SK-N-SH (cell line): Measurements from ENCODE around the gene TMEM11. TPM values are rescaled to one million over a fixed set of nuclear protein-coding genes. Genes with fewer than 3 reads are reported as not detected.

ENCODE experiments used
- CTCF ChIA-PET: fragments of 300-600, 350-600 bp; formaldehyde crosslinking; extraction: SDS; loops from one replicate; lab custom pipeline; 2021; lab: Yijun Ruan, JAX
- POLR2A ChIA-PET: fragments of 350-600 bp; sonication (Branson Sonifier 250); formaldehyde crosslinking; extraction: SDS; loops from one replicate; lab custom pipeline; 2020; ENCODE audit warnings: antibody characterized with exemption, inconsistent platforms; lab: Yijun Ruan, JAX
- DNase-seq: peaks from one replicate; pipeline ENCODE4 v3.0.0; 2012
- H2AFZ ChIP-seq: fragments of 200-600 bp; sonication (generic); 2 replicates; pipeline ENCODE4 v1.8.1; 2016; ENCODE audit warnings: antibody characterized with exemption, mild to moderate bottlenecking, low read depth
- H3F3A ChIP-seq: fragments of 200-600 bp; sonication (generic); replicated peaks from 2 replicates; pipeline ENCODE3; 2016; ENCODE audit warnings: antibody characterized with exemption, mild to moderate bottlenecking; ENCODE audit not compliant: insufficient read depth
- H3K27ac ChIP-seq, 2 experiments: fragments of 200-500 bp in 1 of 2; fragments of 200-600 bp in 1 of 2; sonication (Bioruptor generic) in 1 of 2; sonication (generic), shearing (Covaris generic) in 1 of 2; 2 replicates each; pipeline versions ENCODE4 v1.5.1 to v1.6.1; 2014 to 2016; ENCODE audit warnings: low read depth in 2 of 2, inconsistent platforms in 1 of 2, low read length in 1 of 2, mild to moderate bottlenecking in 1 of 2, mixed read lengths in 1 of 2
- H3K27me3 ChIP-seq: fragments of 200-600 bp; sonication (generic), shearing (Covaris generic); 2 replicates; pipeline ENCODE4 v1.6.1; 2016; ENCODE audit warnings: mixed run types; ENCODE audit not compliant: insufficient read depth
- H3K36me3 ChIP-seq, 2 experiments: fragments of 200-500 bp in 1 of 2; fragments of 200-600 bp in 1 of 2; sonication (Bioruptor generic) in 1 of 2; sonication (generic) in 1 of 2; replicated peaks in 1 of 2; 2 replicates each; pipeline versions ENCODE3 to v1.5.1; 2014 to 2016; ENCODE audit warnings: low read length in 1 of 2, mild to moderate bottlenecking in 1 of 2; ENCODE audit not compliant: insufficient read depth in 2 of 2, control insufficient read depth in 1 of 2
- H3K4me1 ChIP-seq, 2 experiments: fragments of 200-500 bp in 1 of 2; fragments of 200-600 bp in 1 of 2; sonication (Bioruptor generic) in 1 of 2; sonication (generic), shearing (Covaris generic) in 1 of 2; 2 replicates each; pipeline versions ENCODE4 v1.5.1 to v1.6.1; 2014 to 2016; ENCODE audit warnings: low read depth in 1 of 2, low read length in 1 of 2, mixed run types in 1 of 2; ENCODE audit not compliant: insufficient read depth in 2 of 2, control insufficient read depth in 1 of 2
- H3K4me2 ChIP-seq: fragments of 200-600 bp; sonication (generic), shearing (Covaris generic); 2 replicates; pipeline ENCODE4 v1.6.1; 2017; ENCODE audit warnings: mixed run types
- H3K4me3 ChIP-seq, 2 experiments: fragments of 200-500 bp in 1 of 2; fragments of 200-600 bp in 1 of 2; sonication (Bioruptor generic) in 1 of 2; sonication (generic), shearing (Covaris generic) in 1 of 2; 2 replicates each; pipeline versions ENCODE4 v1.5.1 to v1.8.1; 2014 to 2016; ENCODE audit warnings: low read depth in 2 of 2, inconsistent platforms in 1 of 2, low read length in 1 of 2, mild to moderate bottlenecking in 1 of 2, mixed read lengths in 1 of 2, moderate library complexity in 1 of 2
- H3K79me2 ChIP-seq: fragments of 200-600 bp; sonication (generic); 2 replicates; pipeline ENCODE4 v1.8.1; 2017; ENCODE audit warnings: mild to moderate bottlenecking; ENCODE audit not compliant: insufficient read depth
- H3K9ac ChIP-seq: fragments of 200-600 bp; sonication (generic); 2 replicates; pipeline ENCODE4 v1.6.1; 2017; ENCODE audit warnings: mixed run types
- H3K9me2 ChIP-seq: fragments of 200-600 bp; sonication (generic); 2 replicates; pipeline ENCODE4 v1.6.1; 2017; ENCODE audit warnings: mixed run types
- H3K9me3 ChIP-seq: fragments of 200-600 bp; sonication (generic); 2 replicates; pipeline ENCODE4 v1.6.1; 2017; ENCODE audit warnings: mixed run types, mild to moderate bottlenecking, moderate library complexity
- H4K20me1 ChIP-seq: fragments of 200-600 bp; sonication (generic); 2 replicates; pipeline ENCODE4 v1.6.1; 2017; ENCODE audit warnings: mild to moderate bottlenecking, mixed run types; ENCODE audit not compliant: insufficient read depth
- EP300 ChIP-seq, 2 experiments: IDR thresholded peaks; 2 replicates each; pipeline versions ENCODE4 v1.4.0 to v1.6.1; 2012; ENCODE audit warnings: borderline replicate concordance in 1 of 2, low read depth in 1 of 2, low read length in 1 of 2
- EZH2phosphoT487 ChIP-seq: fragments of 200-600 bp; sonication (generic); IDR thresholded peaks from 2 replicates; pipeline ENCODE4 v1.6.1; 2017; ENCODE audit warnings: low read depth, mixed run types, mild to moderate bottlenecking, antibody characterized with exemption, moderate library complexity, borderline replicate concordance
- FOXM1 ChIP-seq: IDR thresholded peaks from 2 replicates; pipeline ENCODE4 v1.4.0; 2012; ENCODE audit warnings: low read depth, mild to moderate bottlenecking
- GATA2 ChIP-seq: sonication (generic); formaldehyde crosslinking; IDR thresholded peaks from 2 replicates; pipeline ENCODE4 v1.5.0; 2020; ENCODE audit warnings: mild to moderate bottlenecking, missing genetic modification reagents
- IRF3 ChIP-seq: fragments of 150-350 bp; IDR thresholded peaks from 2 replicates; pipeline ENCODE4 v1.6.1; 2016; ENCODE audit warnings: mild to moderate bottlenecking, low read depth, low read length
- JUND ChIP-seq: IDR thresholded peaks from 2 replicates; pipeline ENCODE4 v1.4.0; 2012
- MEF2A ChIP-seq: IDR thresholded peaks from 2 replicates; pipeline ENCODE4 v1.4.0; 2012; ENCODE audit warnings: low read depth, borderline replicate concordance
- MXI1 ChIP-seq: IDR thresholded peaks from 2 replicates; pipeline ENCODE4 v1.6.1; 2012; ENCODE audit warnings: mild to moderate bottlenecking, low read depth, low read length, improper control_type of control experiment
- NFIC ChIP-seq: IDR thresholded peaks from 2 replicates; pipeline ENCODE4 v1.4.0; 2012; ENCODE audit warnings: borderline replicate concordance
- POLR2AphosphoS5 ChIP-seq: IDR thresholded peaks from 2 replicates; pipeline ENCODE4 v1.6.1; 2012; ENCODE audit warnings: low read depth, low read length
- RCOR1 ChIP-seq: fragments of 150-350 bp; IDR thresholded peaks from 2 replicates; pipeline ENCODE4 v1.6.1; 2017; ENCODE audit warnings: antibody characterized with exemption, low read length
- RFX5 ChIP-seq: IDR thresholded peaks from 2 replicates; pipeline ENCODE4 v1.6.1; 2012; ENCODE audit warnings: mild to moderate bottlenecking, improper control_type of control experiment, low read length
- SMC3 ChIP-seq: IDR thresholded peaks from 2 replicates; pipeline ENCODE4 v1.6.1; 2012; ENCODE audit warnings: low read depth, low read length, improper control_type of control experiment
- TCF12 ChIP-seq: IDR thresholded peaks from 2 replicates; pipeline ENCODE4 v1.4.0; 2012
- YY1 ChIP-seq: IDR thresholded peaks from 2 replicates; pipeline ENCODE4 v1.4.0; 2012; ENCODE audit warnings: low read depth, mild to moderate bottlenecking
- WGBS: methylation state at CpG from one replicate; pipeline ENCODE4 v1.1.6; 2017; ENCODE audit warnings: low lambda C conversion rate; 5-methylcytosine and 5-hydroxymethylcytosine counted together
- polyA plus RNA-seq, 3 experiments: library from polyadenylated mRNA; depleted of rRNA; stranded (reverse); fragments of >200 nt; gene quantifications; 2 replicates each; pipeline ENCODE4 v1.2.3, GENCODE V29; 2012
- TF ChIP-seq, protein P1 (sequence below): IDR thresholded peaks from 2 replicates; pipeline ENCODE4; 2012
- TF ChIP-seq, protein P2 (sequence below): IDR thresholded peaks from 2 replicates; pipeline ENCODE4 v1.6.1; 2012; ENCODE audit warnings: mild to moderate bottlenecking, low read depth, low read length, moderate library complexity
- TF ChIP-seq, protein P3 (sequence below): fragments of 200-600 bp; sonication (generic); IDR thresholded peaks from 2 replicates; pipeline ENCODE4 v1.6.1; 2017; ENCODE audit warnings: antibody characterized with exemption, mild to moderate bottlenecking, moderate library complexity
- TF ChIP-seq, protein P4 (sequence below): IDR thresholded peaks from 2 replicates; pipeline ENCODE4 v1.4.0; 2012; ENCODE audit warnings: low read depth, borderline replicate concordance
- TF ChIP-seq, protein P5 (sequence below): fragments of 150-350 bp; IDR thresholded peaks from 2 replicates; pipeline ENCODE4 v1.6.1; 2017; ENCODE audit warnings: antibody characterized with exemption, low read length, low read depth, borderline replicate concordance

The TMEM11 gene, protein sequence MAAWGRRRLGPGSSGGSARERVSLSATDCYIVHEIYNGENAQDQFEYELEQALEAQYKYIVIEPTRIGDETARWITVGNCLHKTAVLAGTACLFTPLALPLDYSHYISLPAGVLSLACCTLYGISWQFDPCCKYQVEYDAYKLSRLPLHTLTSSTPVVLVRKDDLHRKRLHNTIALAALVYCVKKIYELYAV
- 43.8 and 52.3 TPM in 2 replicates for polyA plus RNA-seq (2012; rRNA removed)
- 32.1 and 35.3 TPM in 2 replicates for polyA plus RNA-seq (2012; cell fraction: cytosol; rRNA removed)
- polyA plus RNA-seq (2012; cell fraction: nucleus; rRNA removed) = 26.9 and 31.2 TPM in 2 replicates

- POLR2A ChIA-PET = interaction anchor here (0.8 to 1.3 kb wide), 3 partner anchors 11 to 62 kb away, joined by 3 to 4 read pairs (median 4); no protein-coding TSS in a partner anchor
- H3K9me3 ChIP-seq = no peaks in the 10 kb centered on the region
- peaks cover 40% of the 10 kb centered on the region for H4K20me1 ChIP-seq
- H3K4me1 ChIP-seq = peaks cover 10 to 25% of the 10 kb centered on the region in 2 experiments; a peak in 2 of 4 replicates
- peak within 1 kb of the TSS; percentile 97 to 99 for H3K4me3 ChIP-seq
- under 1% methylated on average over 33 of the region's 76 CpGs for WGBS
- H3K27me3 ChIP-seq = no peaks in the 10 kb centered on the region
- peaks cover 12 to 16% of the 10 kb centered on the region in 2 experiments for H3K36me3 ChIP-seq
- no peaks in the 10 kb centered on the region for H3F3A ChIP-seq
- H3K9me2 ChIP-seq = no peaks in the 10 kb centered on the region
- H3K27ac ChIP-seq = peak within 1 kb of the TSS; percentile 91 to 95
- peak within 1 kb of the TSS; percentile 89 for H2AFZ ChIP-seq
- peak; percentile 99 for DNase-seq
- CTCF ChIA-PET = interaction anchor here (0.6 to 2.9 kb wide), 7 partner anchors 13 to 297 kb away, joined by 3 to 16 read pairs (median 4); no protein-coding TSS in a partner anchor
- H3K79me2 ChIP-seq = peaks cover 87% of the 10 kb centered on the region
- peak within 1 kb of the TSS; percentile 99 for H3K9ac ChIP-seq
- H3K4me2 ChIP-seq = peak within 1 kb of the TSS; percentile 91
- TF ChIP-seq YY1 (peak; percentile 98), IRF3 (no peak), MEF2A (no peak), NFIC (peak; percentile 44; the same call in 1 of the 2 replicates), SMC3 (no peak), JUND (no peak), FOXM1 (no peak), GATA2 (CRISPR knock-in tag) (no peak), MXI1 (no peak; the same call in 1 of the 2 replicates), POLR2AphosphoS5 (peak; percentile 67; the same call in 1 of the 2 replicates), TCF12 (no peak), EZH2phosphoT487 (no peak), RCOR1 (no peak), RFX5 (no peak), EP300 (IDR thresholded peaks at IDR 0.05; ENCODE audit: borderline replicate concordance in 1 of 2, low read depth in 1 of 2, low read length in 1 of 2) (no peak)
- TF ChIP-seq, protein P1, sequence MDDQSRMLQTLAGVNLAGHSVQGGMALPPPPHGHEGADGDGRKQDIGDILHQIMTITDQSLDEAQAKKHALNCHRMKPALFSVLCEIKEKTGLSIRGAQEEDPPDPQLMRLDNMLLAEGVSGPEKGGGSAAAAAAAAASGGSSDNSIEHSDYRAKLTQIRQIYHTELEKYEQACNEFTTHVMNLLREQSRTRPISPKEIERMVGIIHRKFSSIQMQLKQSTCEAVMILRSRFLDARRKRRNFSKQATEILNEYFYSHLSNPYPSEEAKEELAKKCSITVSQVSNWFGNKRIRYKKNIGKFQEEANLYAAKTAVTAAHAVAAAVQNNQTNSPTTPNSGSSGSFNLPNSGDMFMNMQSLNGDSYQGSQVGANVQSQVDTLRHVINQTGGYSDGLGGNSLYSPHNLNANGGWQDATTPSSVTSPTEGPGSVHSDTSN = no peak
- TF ChIP-seq, protein P2, sequence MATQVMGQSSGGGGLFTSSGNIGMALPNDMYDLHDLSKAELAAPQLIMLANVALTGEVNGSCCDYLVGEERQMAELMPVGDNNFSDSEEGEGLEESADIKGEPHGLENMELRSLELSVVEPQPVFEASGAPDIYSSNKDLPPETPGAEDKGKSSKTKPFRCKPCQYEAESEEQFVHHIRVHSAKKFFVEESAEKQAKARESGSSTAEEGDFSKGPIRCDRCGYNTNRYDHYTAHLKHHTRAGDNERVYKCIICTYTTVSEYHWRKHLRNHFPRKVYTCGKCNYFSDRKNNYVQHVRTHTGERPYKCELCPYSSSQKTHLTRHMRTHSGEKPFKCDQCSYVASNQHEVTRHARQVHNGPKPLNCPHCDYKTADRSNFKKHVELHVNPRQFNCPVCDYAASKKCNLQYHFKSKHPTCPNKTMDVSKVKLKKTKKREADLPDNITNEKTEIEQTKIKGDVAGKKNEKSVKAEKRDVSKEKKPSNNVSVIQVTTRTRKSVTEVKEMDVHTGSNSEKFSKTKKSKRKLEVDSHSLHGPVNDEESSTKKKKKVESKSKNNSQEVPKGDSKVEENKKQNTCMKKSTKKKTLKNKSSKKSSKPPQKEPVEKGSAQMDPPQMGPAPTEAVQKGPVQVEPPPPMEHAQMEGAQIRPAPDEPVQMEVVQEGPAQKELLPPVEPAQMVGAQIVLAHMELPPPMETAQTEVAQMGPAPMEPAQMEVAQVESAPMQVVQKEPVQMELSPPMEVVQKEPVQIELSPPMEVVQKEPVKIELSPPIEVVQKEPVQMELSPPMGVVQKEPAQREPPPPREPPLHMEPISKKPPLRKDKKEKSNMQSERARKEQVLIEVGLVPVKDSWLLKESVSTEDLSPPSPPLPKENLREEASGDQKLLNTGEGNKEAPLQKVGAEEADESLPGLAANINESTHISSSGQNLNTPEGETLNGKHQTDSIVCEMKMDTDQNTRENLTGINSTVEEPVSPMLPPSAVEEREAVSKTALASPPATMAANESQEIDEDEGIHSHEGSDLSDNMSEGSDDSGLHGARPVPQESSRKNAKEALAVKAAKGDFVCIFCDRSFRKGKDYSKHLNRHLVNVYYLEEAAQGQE = no peak
- TF ChIP-seq, protein P3, sequence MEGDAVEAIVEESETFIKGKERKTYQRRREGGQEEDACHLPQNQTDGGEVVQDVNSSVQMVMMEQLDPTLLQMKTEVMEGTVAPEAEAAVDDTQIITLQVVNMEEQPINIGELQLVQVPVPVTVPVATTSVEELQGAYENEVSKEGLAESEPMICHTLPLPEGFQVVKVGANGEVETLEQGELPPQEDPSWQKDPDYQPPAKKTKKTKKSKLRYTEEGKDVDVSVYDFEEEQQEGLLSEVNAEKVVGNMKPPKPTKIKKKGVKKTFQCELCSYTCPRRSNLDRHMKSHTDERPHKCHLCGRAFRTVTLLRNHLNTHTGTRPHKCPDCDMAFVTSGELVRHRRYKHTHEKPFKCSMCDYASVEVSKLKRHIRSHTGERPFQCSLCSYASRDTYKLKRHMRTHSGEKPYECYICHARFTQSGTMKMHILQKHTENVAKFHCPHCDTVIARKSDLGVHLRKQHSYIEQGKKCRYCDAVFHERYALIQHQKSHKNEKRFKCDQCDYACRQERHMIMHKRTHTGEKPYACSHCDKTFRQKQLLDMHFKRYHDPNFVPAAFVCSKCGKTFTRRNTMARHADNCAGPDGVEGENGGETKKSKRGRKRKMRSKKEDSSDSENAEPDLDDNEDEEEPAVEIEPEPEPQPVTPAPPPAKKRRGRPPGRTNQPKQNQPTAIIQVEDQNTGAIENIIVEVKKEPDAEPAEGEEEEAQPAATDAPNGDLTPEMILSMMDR = no peak; the same call in 1 of the 2 replicates
- TF ChIP-seq, protein P4, sequence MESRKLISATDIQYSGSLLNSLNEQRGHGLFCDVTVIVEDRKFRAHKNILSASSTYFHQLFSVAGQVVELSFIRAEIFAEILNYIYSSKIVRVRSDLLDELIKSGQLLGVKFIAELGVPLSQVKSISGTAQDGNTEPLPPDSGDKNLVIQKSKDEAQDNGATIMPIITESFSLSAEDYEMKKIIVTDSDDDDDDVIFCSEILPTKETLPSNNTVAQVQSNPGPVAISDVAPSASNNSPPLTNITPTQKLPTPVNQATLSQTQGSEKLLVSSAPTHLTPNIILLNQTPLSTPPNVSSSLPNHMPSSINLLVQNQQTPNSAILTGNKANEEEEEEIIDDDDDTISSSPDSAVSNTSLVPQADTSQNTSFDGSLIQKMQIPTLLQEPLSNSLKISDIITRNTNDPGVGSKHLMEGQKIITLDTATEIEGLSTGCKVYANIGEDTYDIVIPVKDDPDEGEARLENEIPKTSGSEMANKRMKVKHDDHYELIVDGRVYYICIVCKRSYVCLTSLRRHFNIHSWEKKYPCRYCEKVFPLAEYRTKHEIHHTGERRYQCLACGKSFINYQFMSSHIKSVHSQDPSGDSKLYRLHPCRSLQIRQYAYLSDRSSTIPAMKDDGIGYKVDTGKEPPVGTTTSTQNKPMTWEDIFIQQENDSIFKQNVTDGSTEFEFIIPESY = peak; percentile 98
- TF ChIP-seq, protein P5, sequence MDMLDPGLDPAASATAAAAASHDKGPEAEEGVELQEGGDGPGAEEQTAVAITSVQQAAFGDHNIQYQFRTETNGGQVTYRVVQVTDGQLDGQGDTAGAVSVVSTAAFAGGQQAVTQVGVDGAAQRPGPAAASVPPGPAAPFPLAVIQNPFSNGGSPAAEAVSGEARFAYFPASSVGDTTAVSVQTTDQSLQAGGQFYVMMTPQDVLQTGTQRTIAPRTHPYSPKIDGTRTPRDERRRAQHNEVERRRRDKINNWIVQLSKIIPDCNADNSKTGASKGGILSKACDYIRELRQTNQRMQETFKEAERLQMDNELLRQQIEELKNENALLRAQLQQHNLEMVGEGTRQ = no peak
These were observed at the start of gene TMEM11 for GRCh38 chr17:21214015-21214776. Gene TMEM11 (minus strand): TSS chr17:21214161. CDS start chr17:21214152, 9 bp downstream.
